C4-2B (cell line): ENCODE measurements around the gene UFD1.

Experiments
- H3K27ac ChIP-seq: fragments of 450-650 bp; 2 replicates; pipeline ENCODE4 v1.5.1; 2017
- ZFX ChIP-seq: fragments of 450-650 bp; IDR thresholded peaks from 2 replicates; pipeline ENCODE4 v1.6.1; 2017
- TF ChIP-seq, protein P1 (sequence below): fragments of 450-650 bp; conservative IDR thresholded peaks from 2 replicates; pipeline ENCODE4 v1.5.1; 2017; ENCODE audit warnings: mild to moderate bottlenecking

UFD1 gene

DNA sequence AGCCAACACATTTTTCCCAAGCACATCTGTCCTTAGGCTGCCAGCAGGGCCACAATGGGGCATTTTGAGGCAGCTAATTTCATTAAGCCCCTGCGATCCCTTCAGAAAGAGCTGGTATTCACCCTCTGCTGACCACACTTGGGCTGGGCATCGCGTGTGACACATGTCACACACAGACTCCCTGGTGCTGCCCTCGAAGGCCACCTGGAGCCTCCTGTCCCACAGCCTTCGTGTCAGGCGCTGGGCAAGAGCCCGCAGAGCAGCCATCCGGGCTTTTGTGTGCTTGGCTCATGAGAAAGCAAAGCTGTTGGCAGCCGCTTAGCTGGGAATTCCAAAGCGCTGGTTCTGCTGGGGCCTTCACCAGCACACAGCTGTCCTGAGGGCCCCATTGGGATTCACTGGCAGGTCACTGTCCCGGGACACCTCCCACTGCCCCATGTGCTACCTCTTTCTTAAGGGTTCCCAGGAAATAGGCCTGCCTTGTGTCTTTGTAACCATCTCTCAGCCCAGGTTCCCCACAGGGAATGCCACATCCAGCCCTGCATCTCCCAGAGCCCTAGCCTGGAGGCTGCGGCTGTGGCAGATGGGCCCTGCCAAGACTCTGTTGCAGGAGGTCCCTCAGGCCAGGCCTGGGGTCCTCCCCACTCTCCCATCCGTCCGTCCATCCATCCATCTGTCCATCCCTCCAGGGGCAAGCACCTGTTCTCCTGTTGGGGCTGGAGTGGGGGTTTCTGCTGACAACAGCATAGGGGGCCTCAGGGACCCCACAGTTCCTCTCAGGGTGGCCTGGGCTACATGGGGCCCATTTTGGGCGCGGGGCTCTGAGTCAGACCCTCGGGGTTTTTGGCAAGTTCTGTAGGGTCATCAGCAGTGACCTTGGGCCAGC is 40.3 kb upstream of the UFD1 start:
- TF ChIP-seq ZFX, result no peak
- TF ChIP-seq, protein P1, sequence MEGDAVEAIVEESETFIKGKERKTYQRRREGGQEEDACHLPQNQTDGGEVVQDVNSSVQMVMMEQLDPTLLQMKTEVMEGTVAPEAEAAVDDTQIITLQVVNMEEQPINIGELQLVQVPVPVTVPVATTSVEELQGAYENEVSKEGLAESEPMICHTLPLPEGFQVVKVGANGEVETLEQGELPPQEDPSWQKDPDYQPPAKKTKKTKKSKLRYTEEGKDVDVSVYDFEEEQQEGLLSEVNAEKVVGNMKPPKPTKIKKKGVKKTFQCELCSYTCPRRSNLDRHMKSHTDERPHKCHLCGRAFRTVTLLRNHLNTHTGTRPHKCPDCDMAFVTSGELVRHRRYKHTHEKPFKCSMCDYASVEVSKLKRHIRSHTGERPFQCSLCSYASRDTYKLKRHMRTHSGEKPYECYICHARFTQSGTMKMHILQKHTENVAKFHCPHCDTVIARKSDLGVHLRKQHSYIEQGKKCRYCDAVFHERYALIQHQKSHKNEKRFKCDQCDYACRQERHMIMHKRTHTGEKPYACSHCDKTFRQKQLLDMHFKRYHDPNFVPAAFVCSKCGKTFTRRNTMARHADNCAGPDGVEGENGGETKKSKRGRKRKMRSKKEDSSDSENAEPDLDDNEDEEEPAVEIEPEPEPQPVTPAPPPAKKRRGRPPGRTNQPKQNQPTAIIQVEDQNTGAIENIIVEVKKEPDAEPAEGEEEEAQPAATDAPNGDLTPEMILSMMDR, result no peak
- no peak overlapping the region for H3K27ac ChIP-seq

- no peak overlapping the region for H3K27ac ChIP-seq
- TF ChIP-seq, protein P1, result no peak
- TF ChIP-seq ZFX, result no peak
Observed at GRCh38 chr22:19518635-19519034, 39.6 kb upstream of the UFD1 start.

DNA sequence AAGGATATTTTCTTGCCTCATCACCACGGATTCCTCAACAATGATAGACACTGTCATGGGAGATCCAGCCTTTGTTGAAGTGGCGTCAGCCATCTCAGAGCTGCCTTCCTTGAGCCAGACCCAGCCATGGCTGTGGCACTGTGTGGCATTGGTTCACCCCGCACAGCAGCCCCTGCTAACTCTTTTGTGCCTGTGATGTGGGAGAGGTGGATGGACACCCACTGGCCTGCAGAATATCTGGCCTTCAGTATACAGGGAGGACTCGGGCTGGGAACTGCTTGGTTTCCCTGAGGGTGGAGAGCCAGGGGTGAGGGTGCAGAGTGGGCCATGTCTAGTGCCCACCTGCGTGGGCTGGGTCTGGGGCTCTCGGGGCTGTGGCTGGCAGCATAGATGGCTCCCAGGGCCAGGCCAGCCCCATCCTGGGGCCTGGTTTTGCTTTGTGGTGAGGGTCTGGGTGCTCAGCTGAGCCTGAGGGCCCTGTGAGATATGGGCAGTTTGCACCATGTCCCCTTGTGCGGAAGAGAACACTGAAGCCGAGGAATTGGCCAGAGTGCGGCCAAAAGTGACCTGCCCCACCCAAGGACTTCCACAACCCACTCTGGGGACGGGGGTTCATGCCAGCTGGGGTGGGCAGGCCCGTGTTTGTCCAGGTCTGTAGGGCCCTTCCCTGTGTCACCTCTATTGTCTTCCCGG is 39.1 kb upstream of the UFD1 start:
- H3K27ac ChIP-seq, result no peak overlapping the region
- no peak for TF ChIP-seq ZFX
- TF ChIP-seq, protein P1, result no peak

DNA sequence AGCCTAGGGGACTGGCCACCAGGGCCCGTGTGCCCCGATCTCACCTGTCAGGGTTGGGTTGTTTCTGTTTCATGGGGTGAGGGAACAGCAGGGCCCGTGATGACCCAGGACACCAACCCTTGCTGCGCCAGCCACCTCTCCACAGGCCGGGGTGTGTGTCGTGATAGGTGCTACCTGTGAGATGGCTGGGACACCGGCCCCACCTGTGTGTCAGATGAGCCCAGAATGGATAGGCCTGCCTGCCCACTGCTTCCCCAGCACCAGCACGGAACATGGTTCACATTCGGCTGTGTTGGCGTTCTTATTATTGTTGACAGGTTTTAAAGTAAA is 38.1 kb upstream of the UFD1 start:
- H3K27ac ChIP-seq, result no peak overlapping the region
- TF ChIP-seq, protein P1, result no peak
- TF ChIP-seq ZFX, result no peak

- TF ChIP-seq, protein P1, result no peak
- TF ChIP-seq ZFX, result no peak
- no peak overlapping the region for H3K27ac ChIP-seq
Observed at GRCh38 chr22:19516378-19517170, 37.6 kb upstream of the UFD1 start.

GRCh38 chr22:19515654-19516377 is 36.8 kb upstream of the UFD1 start:
- no peak overlapping the region for H3K27ac ChIP-seq
- TF ChIP-seq, protein P1, result no peak
- no peak for TF ChIP-seq ZFX
